Ishikawa (cell line): ENCODE measurements around the gene RPL22.

Experiments
- CEBPB ChIP-seq: IDR thresholded peaks from 2 replicates; pipeline ENCODE4 v1.6.1; 2012
- CREB1 ChIP-seq: IDR thresholded peaks from 2 replicates; pipeline ENCODE4 v1.6.1; 2012; ENCODE audit warnings: low read depth
- EGR1 ChIP-seq: IDR thresholded peaks from 2 replicates; pipeline ENCODE4 v1.6.1; 2012
- EP300 ChIP-seq: IDR thresholded peaks from 2 replicates; pipeline ENCODE4 v1.6.1; 2012; ENCODE audit warnings: borderline replicate concordance
- FOXM1 ChIP-seq: IDR thresholded peaks from 2 replicates; pipeline ENCODE4 v1.6.1; 2012; ENCODE audit warnings: low read depth, borderline replicate concordance
- NFIC ChIP-seq: IDR thresholded peaks from 2 replicates; pipeline ENCODE4 v1.6.1; 2012
- RAD21 ChIP-seq: IDR thresholded peaks from 2 replicates; pipeline ENCODE4 v1.6.1; 2012; ENCODE audit warnings: low read depth
- REST ChIP-seq: IDR thresholded peaks from 2 replicates; pipeline ENCODE4 v1.6.1; 2012; ENCODE audit warnings: low read depth, mild to moderate bottlenecking
- TAF1 ChIP-seq: IDR thresholded peaks from 2 replicates; pipeline ENCODE4 v1.6.1; 2012; ENCODE audit warnings: low read depth, mild to moderate bottlenecking
- TCF12 ChIP-seq: IDR thresholded peaks from 2 replicates; pipeline ENCODE4 v1.6.1; 2012; ENCODE audit warnings: low read depth
- TEAD4 ChIP-seq: IDR thresholded peaks from 2 replicates; pipeline ENCODE4 v1.6.1; 2012
- USF1 ChIP-seq: IDR thresholded peaks from 2 replicates; pipeline ENCODE4 v1.6.1; 2012
- YY1 ChIP-seq: IDR thresholded peaks from 2 replicates; pipeline ENCODE4 v1.6.1; 2012; ENCODE audit warnings: low read depth
- ZBTB7A ChIP-seq: IDR thresholded peaks from 2 replicates; pipeline ENCODE4 v1.6.1; 2012; ENCODE audit warnings: low read depth
- TF ChIP-seq, protein P1 (sequence below): IDR thresholded peaks from 2 replicates; pipeline ENCODE4 v1.6.1; 2012

Gene RPL22

DNA sequence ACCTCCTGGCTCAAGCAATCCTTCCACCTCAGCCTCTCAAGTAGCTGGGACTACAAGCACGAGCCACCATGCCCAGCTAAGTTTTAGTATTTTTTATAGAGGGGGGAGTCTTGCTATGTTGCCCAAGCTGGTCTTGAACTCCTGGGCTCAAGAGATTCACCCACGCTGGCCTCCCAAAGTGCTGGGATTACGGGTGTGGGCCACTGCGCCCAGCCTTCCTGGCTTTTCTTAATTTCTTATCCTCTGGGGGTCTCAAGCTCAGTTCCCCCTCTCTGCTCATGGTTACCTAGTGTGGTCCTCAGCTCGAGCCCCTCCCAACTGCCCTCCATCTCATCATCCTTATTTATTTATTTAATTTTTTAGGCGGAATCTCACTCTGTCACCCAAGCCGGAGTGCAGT lies 2.9 kb upstream of the RPL22 start:
- no peak for TF ChIP-seq USF1
- no peak for TF ChIP-seq CREB1
- no peak for TF ChIP-seq REST
- no peak for TF ChIP-seq NFIC
- no peak for TF ChIP-seq RAD21
- no peak for TF ChIP-seq YY1
- TF ChIP-seq EP300 = no peak
- TF ChIP-seq CEBPB = no peak
- TF ChIP-seq ZBTB7A = no peak
- no peak for TF ChIP-seq TAF1

DNA sequence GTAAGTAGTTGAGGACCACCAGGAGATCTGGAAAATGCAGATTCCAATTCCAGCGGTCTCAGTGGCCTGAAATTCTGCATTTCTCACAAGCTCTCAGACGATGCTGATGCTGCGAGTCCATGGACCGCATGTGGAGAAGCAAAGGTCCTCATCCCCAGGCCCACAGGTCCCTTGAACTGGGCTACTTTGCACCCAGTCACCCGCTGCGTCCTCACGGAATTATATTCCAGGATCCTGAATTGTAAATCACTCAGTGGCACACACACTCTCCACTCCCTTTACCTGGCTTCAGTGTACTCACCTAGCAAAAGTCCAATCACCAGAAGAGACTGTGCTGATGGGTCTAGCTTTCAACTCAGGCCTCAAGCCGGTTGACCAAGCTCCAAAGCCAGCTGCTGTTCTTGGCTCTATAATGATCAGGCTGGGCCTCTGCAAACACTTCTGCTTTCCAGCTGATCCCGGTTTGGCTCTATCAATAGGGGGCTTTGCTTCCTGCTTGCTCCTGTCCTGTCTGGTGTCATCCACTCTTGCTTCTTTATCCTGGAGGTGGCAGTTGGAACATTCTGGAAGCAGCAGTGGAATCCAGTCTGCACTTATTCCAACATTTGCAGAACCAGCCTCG lies 904 bp upstream of the RPL22 start:
- TF ChIP-seq NFIC (no peak), EGR1 (no peak)

GRCh38 chr1:6198646-6199297 lies 623 bp downstream of the RPL22 start:
- no peak for TF ChIP-seq FOXM1
- no peak for TF ChIP-seq TCF12
- TF ChIP-seq USF1 = no peak
- TF ChIP-seq, protein P1, sequence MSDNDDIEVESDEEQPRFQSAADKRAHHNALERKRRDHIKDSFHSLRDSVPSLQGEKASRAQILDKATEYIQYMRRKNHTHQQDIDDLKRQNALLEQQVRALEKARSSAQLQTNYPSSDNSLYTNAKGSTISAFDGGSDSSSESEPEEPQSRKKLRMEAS = no peak
- TF ChIP-seq YY1 = no peak
- TF ChIP-seq TEAD4 = no peak

GRCh38 chr1:6197746-6198427 lies 1.5 kb downstream of the RPL22 start:
- TF ChIP-seq YY1 = no peak
- TF ChIP-seq, protein P1 = no peak
- no peak for TF ChIP-seq CEBPB
- TF ChIP-seq REST = no peak
- no peak for TF ChIP-seq USF1
- no peak for TF ChIP-seq TCF12
- no peak for TF ChIP-seq TEAD4
- TF ChIP-seq EGR1 = no peak
- no peak for TF ChIP-seq ZBTB7A
- no peak for TF ChIP-seq EP300
- TF ChIP-seq RAD21 = no peak
- no peak for TF ChIP-seq NFIC

- no peak for TF ChIP-seq RAD21
- TF ChIP-seq NFIC = no peak
- TF ChIP-seq TAF1 = no peak
- TF ChIP-seq, protein P1 = no peak
- no peak for TF ChIP-seq REST
- TF ChIP-seq ZBTB7A = no peak
- TF ChIP-seq CEBPB = no peak
These were observed 7.4 kb downstream of the RPL22 start for GRCh38 chr1:6191968-6192367.
